SK-N-SH (cell line): ENCODE results near the gene KCNAB1. TPM values are rescaled to one million over a fixed set of nuclear protein-coding genes. Genes with fewer than 3 reads are reported as not detected.
"Not testable (repeated sequence)": the region's sequence is repeated elsewhere in the genome, so short reads cannot be mapped to it uniquely, and the experiment has no call there.

Source experiments
- CTCF ChIA-PET: fragments of 300-600, 350-600 bp; formaldehyde crosslinking; extraction: SDS; loops from one replicate; lab custom pipeline; 2021; lab: Yijun Ruan, JAX
- POLR2A ChIA-PET: fragments of 350-600 bp; sonication (Branson Sonifier 250); formaldehyde crosslinking; extraction: SDS; loops from one replicate; lab custom pipeline; 2020; ENCODE audit warnings: antibody characterized with exemption, inconsistent platforms; lab: Yijun Ruan, JAX
- DNase-seq: peaks from one replicate; pipeline ENCODE4 v3.0.0; 2012
- H2AFZ ChIP-seq: fragments of 200-600 bp; sonication (generic); 2 replicates; pipeline ENCODE4 v1.8.1; 2016; ENCODE audit warnings: antibody characterized with exemption, mild to moderate bottlenecking, low read depth
- H3F3A ChIP-seq: fragments of 200-600 bp; sonication (generic); replicated peaks from 2 replicates; pipeline ENCODE3; 2016; ENCODE audit warnings: antibody characterized with exemption, mild to moderate bottlenecking; ENCODE audit not compliant: insufficient read depth
- H3K27ac ChIP-seq, 2 experiments: fragments of 200-500 bp in 1 of 2; fragments of 200-600 bp in 1 of 2; sonication (Bioruptor generic) in 1 of 2; sonication (generic), shearing (Covaris generic) in 1 of 2; 2 replicates each; pipeline versions ENCODE4 v1.5.1 to v1.6.1; 2014 to 2016; ENCODE audit warnings: low read depth in 2 of 2, inconsistent platforms in 1 of 2, low read length in 1 of 2, mild to moderate bottlenecking in 1 of 2, mixed read lengths in 1 of 2
- H3K27me3 ChIP-seq: fragments of 200-600 bp; sonication (generic), shearing (Covaris generic); 2 replicates; pipeline ENCODE4 v1.6.1; 2016; ENCODE audit warnings: mixed run types; ENCODE audit not compliant: insufficient read depth
- H3K36me3 ChIP-seq, 2 experiments: fragments of 200-500 bp in 1 of 2; fragments of 200-600 bp in 1 of 2; sonication (Bioruptor generic) in 1 of 2; sonication (generic) in 1 of 2; replicated peaks in 1 of 2; 2 replicates each; pipeline versions ENCODE3 to v1.5.1; 2014 to 2016; ENCODE audit warnings: low read length in 1 of 2, mild to moderate bottlenecking in 1 of 2; ENCODE audit not compliant: insufficient read depth in 2 of 2, control insufficient read depth in 1 of 2
- H3K4me1 ChIP-seq, 2 experiments: fragments of 200-500 bp in 1 of 2; fragments of 200-600 bp in 1 of 2; sonication (Bioruptor generic) in 1 of 2; sonication (generic), shearing (Covaris generic) in 1 of 2; 2 replicates each; pipeline versions ENCODE4 v1.5.1 to v1.6.1; 2014 to 2016; ENCODE audit warnings: low read depth in 1 of 2, low read length in 1 of 2, mixed run types in 1 of 2; ENCODE audit not compliant: insufficient read depth in 2 of 2, control insufficient read depth in 1 of 2
- H3K4me2 ChIP-seq: fragments of 200-600 bp; sonication (generic), shearing (Covaris generic); 2 replicates; pipeline ENCODE4 v1.6.1; 2017; ENCODE audit warnings: mixed run types
- H3K4me3 ChIP-seq, 2 experiments: fragments of 200-500 bp in 1 of 2; fragments of 200-600 bp in 1 of 2; sonication (Bioruptor generic) in 1 of 2; sonication (generic), shearing (Covaris generic) in 1 of 2; 2 replicates each; pipeline versions ENCODE4 v1.5.1 to v1.8.1; 2014 to 2016; ENCODE audit warnings: low read depth in 2 of 2, inconsistent platforms in 1 of 2, low read length in 1 of 2, mild to moderate bottlenecking in 1 of 2, mixed read lengths in 1 of 2, moderate library complexity in 1 of 2
- H3K79me2 ChIP-seq: fragments of 200-600 bp; sonication (generic); 2 replicates; pipeline ENCODE4 v1.8.1; 2017; ENCODE audit warnings: mild to moderate bottlenecking; ENCODE audit not compliant: insufficient read depth
- H3K9ac ChIP-seq: fragments of 200-600 bp; sonication (generic); 2 replicates; pipeline ENCODE4 v1.6.1; 2017; ENCODE audit warnings: mixed run types
- H3K9me2 ChIP-seq: fragments of 200-600 bp; sonication (generic); 2 replicates; pipeline ENCODE4 v1.6.1; 2017; ENCODE audit warnings: mixed run types
- H3K9me3 ChIP-seq: fragments of 200-600 bp; sonication (generic); 2 replicates; pipeline ENCODE4 v1.6.1; 2017; ENCODE audit warnings: mixed run types, mild to moderate bottlenecking, moderate library complexity
- H4K20me1 ChIP-seq: fragments of 200-600 bp; sonication (generic); 2 replicates; pipeline ENCODE4 v1.6.1; 2017; ENCODE audit warnings: mild to moderate bottlenecking, mixed run types; ENCODE audit not compliant: insufficient read depth
- ELF1 ChIP-seq: IDR thresholded peaks from 2 replicates; pipeline ENCODE4 v1.4.0; 2012
- FOSL2 ChIP-seq: IDR thresholded peaks from 2 replicates; pipeline ENCODE4 v1.4.0; 2012; ENCODE audit warnings: low read depth, mild to moderate bottlenecking, moderate library complexity, borderline replicate concordance
- NFIC ChIP-seq: IDR thresholded peaks from 2 replicates; pipeline ENCODE4 v1.4.0; 2012; ENCODE audit warnings: borderline replicate concordance
- RFX5 ChIP-seq: IDR thresholded peaks from 2 replicates; pipeline ENCODE4 v1.6.1; 2012; ENCODE audit warnings: mild to moderate bottlenecking, improper control_type of control experiment, low read length
- SMC3 ChIP-seq: IDR thresholded peaks from 2 replicates; pipeline ENCODE4 v1.6.1; 2012; ENCODE audit warnings: low read depth, low read length, improper control_type of control experiment
- TEAD4 ChIP-seq: IDR thresholded peaks from 2 replicates; pipeline ENCODE4 v1.4.0; 2012; ENCODE audit warnings: mild to moderate bottlenecking, borderline replicate concordance; ENCODE audit not compliant: insufficient read depth
- YY1 ChIP-seq: IDR thresholded peaks from 2 replicates; pipeline ENCODE4 v1.4.0; 2012; ENCODE audit warnings: low read depth, mild to moderate bottlenecking
- WGBS: methylation state at CpG from one replicate; pipeline ENCODE4 v1.1.6; 2017; ENCODE audit warnings: low lambda C conversion rate; 5-methylcytosine and 5-hydroxymethylcytosine counted together
- polyA plus RNA-seq, 3 experiments: library from polyadenylated mRNA; depleted of rRNA; stranded (reverse); fragments of >200 nt; gene quantifications; 2 replicates each; pipeline ENCODE4 v1.2.3, GENCODE V29; 2012
- TF ChIP-seq, protein P1 (sequence below): IDR thresholded peaks from 2 replicates; pipeline ENCODE4 v1.4.0; 2012; ENCODE audit warnings: low read depth, borderline replicate concordance
- TF ChIP-seq, protein P2 (sequence below): fragments of 150-350 bp; IDR thresholded peaks from 2 replicates; pipeline ENCODE4 v1.6.1; 2016; ENCODE audit warnings: mild to moderate bottlenecking, low read depth, low read length
- TF ChIP-seq, protein P3 (sequence below): IDR thresholded peaks from 2 replicates; pipeline ENCODE4 v1.4.0; 2012; ENCODE audit warnings: low read depth
- TF ChIP-seq, protein P4 (sequence below): IDR thresholded peaks from 2 replicates; pipeline ENCODE4; 2012

The KCNAB1 gene
- polyA plus RNA-seq, 1 of the 3 experiments (the other 2 are of a cell fraction), result 82.1 TPM

DNA sequence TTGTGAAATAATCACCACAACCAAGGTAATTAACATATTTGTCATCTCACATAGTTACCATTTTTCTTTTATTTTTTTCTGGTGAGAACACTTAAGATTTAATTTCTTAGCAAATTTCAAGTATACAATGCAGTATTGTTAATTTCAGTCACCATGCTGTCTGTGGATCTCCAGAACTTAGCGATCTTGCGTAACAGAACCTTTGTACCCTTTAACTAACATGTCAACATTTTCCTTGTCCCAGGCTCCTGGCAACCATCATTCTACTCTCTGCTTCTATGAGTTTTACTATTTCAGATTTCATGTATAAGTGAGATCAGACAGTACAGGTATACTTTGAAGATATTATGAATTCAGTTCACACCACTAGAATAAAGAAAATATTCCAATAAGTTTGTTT is 154.4 kb downstream of the KCNAB1 start:
- H3K9me2 ChIP-seq, result no peaks in the 10 kb centered on the region
- no peak overlapping the region for H3K4me2 ChIP-seq
- H3K27me3 ChIP-seq, result no peaks in the 10 kb centered on the region
- H3K27ac ChIP-seq, result no peak overlapping the region
- DNase-seq, result no peak
- no peaks in the 10 kb centered on the region for H3K36me3 ChIP-seq
- peaks cover 3% of the 10 kb centered on the region for H3F3A ChIP-seq
- H3K79me2 ChIP-seq, result no peaks in the 10 kb centered on the region
- no peaks in the 10 kb centered on the region; a peak in 1 of 4 replicates for H3K4me1 ChIP-seq
- H3K9ac ChIP-seq, result no peak overlapping the region
- CTCF ChIA-PET, result no interaction called here
- 92% methylated on average over 2 of the region's 2 CpGs for WGBS
- POLR2A ChIA-PET, result no interaction called here
- TF ChIP-seq, protein P1, sequence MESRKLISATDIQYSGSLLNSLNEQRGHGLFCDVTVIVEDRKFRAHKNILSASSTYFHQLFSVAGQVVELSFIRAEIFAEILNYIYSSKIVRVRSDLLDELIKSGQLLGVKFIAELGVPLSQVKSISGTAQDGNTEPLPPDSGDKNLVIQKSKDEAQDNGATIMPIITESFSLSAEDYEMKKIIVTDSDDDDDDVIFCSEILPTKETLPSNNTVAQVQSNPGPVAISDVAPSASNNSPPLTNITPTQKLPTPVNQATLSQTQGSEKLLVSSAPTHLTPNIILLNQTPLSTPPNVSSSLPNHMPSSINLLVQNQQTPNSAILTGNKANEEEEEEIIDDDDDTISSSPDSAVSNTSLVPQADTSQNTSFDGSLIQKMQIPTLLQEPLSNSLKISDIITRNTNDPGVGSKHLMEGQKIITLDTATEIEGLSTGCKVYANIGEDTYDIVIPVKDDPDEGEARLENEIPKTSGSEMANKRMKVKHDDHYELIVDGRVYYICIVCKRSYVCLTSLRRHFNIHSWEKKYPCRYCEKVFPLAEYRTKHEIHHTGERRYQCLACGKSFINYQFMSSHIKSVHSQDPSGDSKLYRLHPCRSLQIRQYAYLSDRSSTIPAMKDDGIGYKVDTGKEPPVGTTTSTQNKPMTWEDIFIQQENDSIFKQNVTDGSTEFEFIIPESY, result no peak
- no peak for TF ChIP-seq ELF1
- no peak for TF ChIP-seq NFIC
- no peak for TF ChIP-seq SMC3
- no peak for TF ChIP-seq TEAD4
- no peak for TF ChIP-seq FOSL2
- TF ChIP-seq YY1, result no peak
- TF ChIP-seq, protein P2, sequence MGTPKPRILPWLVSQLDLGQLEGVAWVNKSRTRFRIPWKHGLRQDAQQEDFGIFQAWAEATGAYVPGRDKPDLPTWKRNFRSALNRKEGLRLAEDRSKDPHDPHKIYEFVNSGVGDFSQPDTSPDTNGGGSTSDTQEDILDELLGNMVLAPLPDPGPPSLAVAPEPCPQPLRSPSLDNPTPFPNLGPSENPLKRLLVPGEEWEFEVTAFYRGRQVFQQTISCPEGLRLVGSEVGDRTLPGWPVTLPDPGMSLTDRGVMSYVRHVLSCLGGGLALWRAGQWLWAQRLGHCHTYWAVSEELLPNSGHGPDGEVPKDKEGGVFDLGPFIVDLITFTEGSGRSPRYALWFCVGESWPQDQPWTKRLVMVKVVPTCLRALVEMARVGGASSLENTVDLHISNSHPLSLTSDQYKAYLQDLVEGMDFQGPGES, result no peak
- TF ChIP-seq, protein P3, sequence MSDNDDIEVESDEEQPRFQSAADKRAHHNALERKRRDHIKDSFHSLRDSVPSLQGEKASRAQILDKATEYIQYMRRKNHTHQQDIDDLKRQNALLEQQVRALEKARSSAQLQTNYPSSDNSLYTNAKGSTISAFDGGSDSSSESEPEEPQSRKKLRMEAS, result no peak
- TF ChIP-seq RFX5, result no peak
- TF ChIP-seq, protein P4, sequence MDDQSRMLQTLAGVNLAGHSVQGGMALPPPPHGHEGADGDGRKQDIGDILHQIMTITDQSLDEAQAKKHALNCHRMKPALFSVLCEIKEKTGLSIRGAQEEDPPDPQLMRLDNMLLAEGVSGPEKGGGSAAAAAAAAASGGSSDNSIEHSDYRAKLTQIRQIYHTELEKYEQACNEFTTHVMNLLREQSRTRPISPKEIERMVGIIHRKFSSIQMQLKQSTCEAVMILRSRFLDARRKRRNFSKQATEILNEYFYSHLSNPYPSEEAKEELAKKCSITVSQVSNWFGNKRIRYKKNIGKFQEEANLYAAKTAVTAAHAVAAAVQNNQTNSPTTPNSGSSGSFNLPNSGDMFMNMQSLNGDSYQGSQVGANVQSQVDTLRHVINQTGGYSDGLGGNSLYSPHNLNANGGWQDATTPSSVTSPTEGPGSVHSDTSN, result no peak
- no peak overlapping the region for H3K4me3 ChIP-seq
- no peaks in the 10 kb centered on the region for H3K9me3 ChIP-seq
- no peaks in the 10 kb centered on the region for H4K20me1 ChIP-seq
- no peak overlapping the region for H2AFZ ChIP-seq

DNA sequence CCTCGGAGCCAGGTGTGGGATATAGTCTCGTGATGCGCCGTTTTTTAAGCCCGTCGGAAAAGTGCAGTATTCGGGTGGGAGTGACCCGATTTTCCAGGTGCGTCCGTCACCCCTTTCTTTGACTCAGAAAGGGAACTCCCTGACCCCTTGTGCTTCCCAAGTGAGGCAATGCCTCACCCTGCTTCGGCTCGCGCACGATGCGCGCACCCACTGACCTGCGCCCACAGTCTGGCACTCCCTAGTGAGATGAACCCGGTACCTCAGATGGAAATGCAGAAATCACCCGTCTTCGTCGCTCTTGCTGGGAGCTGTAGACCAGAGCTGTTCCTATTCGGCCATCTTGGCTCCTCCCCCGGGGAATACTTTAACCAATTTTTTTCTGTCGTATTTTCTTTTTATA is 164.3 kb downstream of the KCNAB1 start:
- H3K4me2 ChIP-seq, H3K79me2 ChIP-seq, H3K9ac ChIP-seq, H3K4me3 ChIP-seq, H3K9me2 ChIP-seq, H3K27me3 ChIP-seq, POLR2A ChIA-PET, H3K27ac ChIP-seq, H2AFZ ChIP-seq, H3F3A ChIP-seq, H3K4me1 ChIP-seq, DNase-seq, H3K9me3 ChIP-seq, H3K36me3 ChIP-seq, H4K20me1 ChIP-seq: not testable (repeated sequence)
- WGBS, result 92% methylated on average over 22 of the region's 24 CpGs
- CTCF ChIA-PET, result interaction anchor here (0.6 kb wide), 1 partner anchor 12 kb away, joined by 3 read pairs; no protein-coding TSS in a partner anchor
